ENCODE measurements around the gene PTPRM. TPM values are rescaled to one million over a fixed set of nuclear protein-coding genes. Genes with fewer than 3 reads are reported as not detected.
A peak's percentile ranks its signal among the peaks of the same experiment; 100 is the strongest.

PTPRM gene
- polyA plus RNA-seq, 1 of the 3 experiments (the other 2 are of a cell fraction), result 16.0 TPM

GRCh38 chr18:7616661-7617060 is 49.5 kb downstream of the PTPRM start:
- WGBS (ENCODE audit: low lambda C conversion rate), result 23% methylated on average over 4 of the region's 4 CpGs
- no peak overlapping the region for H3K4me3 ChIP-seq (ENCODE audit: low read depth in 2 of 2, low read length in 1 of 2)
- H3K79me2 ChIP-seq (ENCODE audit: insufficient read depth), result no peaks in the 10 kb centered on the region
- POLR2A ChIA-PET, result no interaction called here
- H3K9me3 ChIP-seq, result no peaks in the 10 kb centered on the region
- H3K27ac ChIP-seq (ENCODE audit: low read depth in 2 of 2, low read length in 1 of 2), result 0 out of 4 replicates have a peak overlapping the region, but pooled peaks of 1 of the 2 experiments have one; percentile 31
- no peak overlapping the region for H3K9ac ChIP-seq
- peaks cover 0 to 12% of the 10 kb centered on the region in 2 experiments; a peak in 2 of 4 replicates for H3K4me1 ChIP-seq (ENCODE audit: control insufficient read depth in 1 of 2, insufficient read depth in 2 of 2, low read depth in 1 of 2, low read length in 1 of 2)
- no peaks in the 10 kb centered on the region for H3K27me3 ChIP-seq (ENCODE audit: insufficient read depth)
- no peaks in the 10 kb centered on the region for H4K20me1 ChIP-seq (ENCODE audit: insufficient read depth)
- no peaks in the 10 kb centered on the region for H3K36me3 ChIP-seq (replicated peaks in 1 of 2; ENCODE audit: control insufficient read depth in 1 of 2, insufficient read depth in 2 of 2, low read length in 1 of 2)
- no peaks in the 10 kb centered on the region for H3K9me2 ChIP-seq
- H2AFZ ChIP-seq (ENCODE audit: low read depth), result no peak overlapping the region
- CTCF ChIA-PET, result interaction anchor here (1.2 to 2.0 kb wide), 2 partner anchors 10 to 50 kb away, joined by 3 to 7 read pairs; partner anchors contain the start of gene PTPRM
- peak; percentile 19 for DNase-seq
- H3F3A ChIP-seq (replicated peaks; ENCODE audit: insufficient read depth), result no peaks in the 10 kb centered on the region
- no peak for TF ChIP-seq SIN3A (IDR thresholded peaks at IDR 0.05; ENCODE audit: borderline replicate concordance, low read depth, low read length)
- TF ChIP-seq GATA2 (CRISPR knock-in tag; IDR thresholded peaks at IDR 0.05), result no peak
- TF ChIP-seq JUND (IDR thresholded peaks at IDR 0.05), result no peak
- no peak for TF ChIP-seq NFIC (IDR thresholded peaks at IDR 0.05; ENCODE audit: borderline replicate concordance)
- no peak for TF ChIP-seq CHD2 (IDR thresholded peaks at IDR 0.05; ENCODE audit: low read length, partially characterized antibody)
- peak in 1 of 2 experiments; percentile 10; a peak in 1 of 4 replicates for TF ChIP-seq EP300 (IDR thresholded peaks at IDR 0.05; ENCODE audit: borderline replicate concordance in 1 of 2, low read depth in 1 of 2, low read length in 1 of 2)
- no peak overlapping the region for H3K4me2 ChIP-seq

GRCh38 chr18:7617738-7618422 is 50.8 kb downstream of the PTPRM start:
- Histone ChIP-seq H3K4me3 (ENCODE audit: low read depth in 2 of 2, low read length in 1 of 2) (no peak overlapping the region), H3K27ac (ENCODE audit: low read depth in 2 of 2, low read length in 1 of 2) (no peak overlapping the region), H3K79me2 (ENCODE audit: insufficient read depth) (no peaks in the 10 kb centered on the region), H3K4me2 (no peak overlapping the region), H2AFZ (ENCODE audit: low read depth) (no peak overlapping the region), H3K36me3 (replicated peaks in 1 of 2; ENCODE audit: control insufficient read depth in 1 of 2, insufficient read depth in 2 of 2, low read length in 1 of 2) (no peaks in the 10 kb centered on the region), H3K4me1 (ENCODE audit: control insufficient read depth in 1 of 2, insufficient read depth in 2 of 2, low read depth in 1 of 2, low read length in 1 of 2) (peaks cover 0 to 12% of the 10 kb centered on the region in 2 experiments; a peak in 2 of 4 replicates), H3K9ac (no peak overlapping the region), H3F3A (replicated peaks; ENCODE audit: insufficient read depth) (no peaks in the 10 kb centered on the region), H3K9me2 (no peaks in the 10 kb centered on the region), H3K27me3 (ENCODE audit: insufficient read depth) (no peaks in the 10 kb centered on the region), H3K9me3 (no peaks in the 10 kb centered on the region), H4K20me1 (ENCODE audit: insufficient read depth) (no peaks in the 10 kb centered on the region)
- ChIA-PET CTCF (interaction anchor here (1.2 to 2.0 kb wide), 3 partner anchors 8 to 51 kb away, joined by 3 to 7 read pairs (median 4); partner anchors contain the start of gene PTPRM), POLR2A (no interaction called here)
- WGBS (ENCODE audit: low lambda C conversion rate), result 50% methylated on average over 7 of the region's 7 CpGs
- DNase-seq, result no peak
- no peak for TF ChIP-seq EP300 (IDR thresholded peaks at IDR 0.05; ENCODE audit: borderline replicate concordance in 1 of 2, low read depth in 1 of 2, low read length in 1 of 2)

GRCh38 chr18:7618891-7619442 is 51.9 kb downstream of the PTPRM start:
- no peak for TF ChIP-seq FOSL2 (IDR thresholded peaks at IDR 0.05; ENCODE audit: borderline replicate concordance, low read depth)
- no peak for TF ChIP-seq POLR2AphosphoS5 (IDR thresholded peaks at IDR 0.05; ENCODE audit: low read depth, low read length)
- no peak for TF ChIP-seq TEAD4 (IDR thresholded peaks at IDR 0.05; ENCODE audit: borderline replicate concordance, insufficient read depth)
- no peak for TF ChIP-seq RXRA (IDR thresholded peaks at IDR 0.05; ENCODE audit: borderline replicate concordance, low read depth)
- TF ChIP-seq ELF1 (IDR thresholded peaks at IDR 0.05), result no peak
- TF ChIP-seq EP300 (IDR thresholded peaks at IDR 0.05; ENCODE audit: borderline replicate concordance in 1 of 2, low read depth in 1 of 2, low read length in 1 of 2), result no peak
- no peak for TF ChIP-seq CTCF (IDR thresholded peaks at IDR 0.05)
- no peak for TF ChIP-seq MXI1 (IDR thresholded peaks at IDR 0.05; ENCODE audit: low read depth, low read length)
- TF ChIP-seq MAX (IDR thresholded peaks at IDR 0.05; ENCODE audit: low read depth), result no peak
- no peak for TF ChIP-seq EZH2phosphoT487 (IDR thresholded peaks at IDR 0.05; ENCODE audit: borderline replicate concordance, low read depth)
- TF ChIP-seq JUND (IDR thresholded peaks at IDR 0.05), result no peak
- no peak for TF ChIP-seq TCF12 (IDR thresholded peaks at IDR 0.05)
- TF ChIP-seq SMC3 (IDR thresholded peaks at IDR 0.05; ENCODE audit: low read depth, low read length), result no peak
- no peak for TF ChIP-seq CHD2 (IDR thresholded peaks at IDR 0.05; ENCODE audit: low read length, partially characterized antibody)
- Histone ChIP-seq H4K20me1 (ENCODE audit: insufficient read depth) (no peaks in the 10 kb centered on the region), H3K9me2 (no peaks in the 10 kb centered on the region), H3K9me3 (no peaks in the 10 kb centered on the region), H3K36me3 (replicated peaks in 1 of 2; ENCODE audit: control insufficient read depth in 1 of 2, insufficient read depth in 2 of 2, low read length in 1 of 2) (no peaks in the 10 kb centered on the region), H3K4me3 (ENCODE audit: low read depth in 2 of 2, low read length in 1 of 2) (no peak overlapping the region), H3K27ac (ENCODE audit: low read depth in 2 of 2, low read length in 1 of 2) (no peak overlapping the region), H3K79me2 (ENCODE audit: insufficient read depth) (no peaks in the 10 kb centered on the region), H3K27me3 (ENCODE audit: insufficient read depth) (no peaks in the 10 kb centered on the region), H3K4me1 (ENCODE audit: control insufficient read depth in 1 of 2, insufficient read depth in 2 of 2, low read depth in 1 of 2, low read length in 1 of 2) (peaks cover 0 to 12% of the 10 kb centered on the region in 2 experiments; a peak in 2 of 4 replicates), H3K4me2 (no peak overlapping the region), H3F3A (replicated peaks; ENCODE audit: insufficient read depth) (no peaks in the 10 kb centered on the region), H3K9ac (no peak overlapping the region), H2AFZ (ENCODE audit: low read depth) (no peak overlapping the region)
- ChIA-PET CTCF (interaction anchor here (0.8 to 1.1 kb wide), 2 partner anchors 10 to 52 kb away, joined by 3 to 6 read pairs; partner anchors contain the start of gene PTPRM), POLR2A (no interaction called here)
- WGBS (ENCODE audit: low lambda C conversion rate), result 61% methylated on average over 3 of the region's 3 CpGs
- no peak for DNase-seq
